GM19395 (cell line): ENCODE measurements around the gene CDADC1.

Source experiments
- ATAC-seq: cut with Tn5 transposase; IDR thresholded peaks from one replicate; pipeline ENCODE4 v1.9.1; 2021; ENCODE audit warnings: mild to moderate bottlenecking, moderate library complexity; ENCODE audit not compliant: unreplicated experiment

The CDADC1 gene

DNA sequence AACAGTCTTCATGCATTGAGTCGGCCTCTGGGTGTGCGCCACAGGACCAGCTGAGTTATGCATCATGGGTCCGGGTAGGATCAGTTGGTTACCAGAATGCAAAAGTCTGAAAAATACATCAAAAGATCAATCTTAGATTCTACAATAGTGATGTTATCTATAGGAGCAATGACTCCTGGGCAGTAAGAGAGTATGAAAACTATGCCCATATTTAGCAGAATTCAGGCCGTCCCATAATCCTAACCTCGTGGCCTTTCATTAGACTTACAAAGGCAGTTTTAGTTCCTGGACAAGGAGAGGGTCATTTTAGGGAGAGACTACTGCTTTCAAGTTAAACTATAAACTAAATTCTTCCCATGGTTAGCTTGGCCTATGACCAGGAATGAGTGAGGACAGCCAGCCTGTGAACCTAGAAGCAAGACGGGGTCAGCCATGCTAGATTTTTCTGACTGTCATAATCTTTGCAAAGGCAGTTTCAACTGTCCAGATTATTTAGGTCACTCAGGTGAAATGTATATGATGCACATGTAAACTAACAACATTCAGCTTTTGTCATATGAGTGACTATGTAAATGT lies 11.8 kb upstream of the CDADC1 start:
- ATAC-seq = no peak

DNA sequence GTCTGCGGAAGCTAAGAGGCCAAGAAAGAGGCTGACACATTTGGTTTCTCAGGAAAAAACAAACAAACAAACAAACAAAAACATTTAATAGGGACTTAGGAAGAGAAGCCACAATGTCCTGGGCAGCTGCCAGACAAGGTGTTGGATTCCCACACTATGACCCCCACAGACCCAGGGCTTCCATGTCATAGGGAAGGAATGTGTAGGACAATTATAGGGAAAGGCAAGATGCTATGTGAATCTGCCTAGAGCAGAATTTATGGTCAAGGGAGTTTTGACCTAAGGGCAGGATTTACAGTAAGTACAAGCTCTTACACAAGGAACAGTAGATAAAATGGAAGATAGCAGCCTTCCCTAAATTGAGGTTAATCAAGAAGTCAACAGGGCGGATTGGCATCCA lies 9.1 kb upstream of the CDADC1 start:
- no peak for ATAC-seq

DNA sequence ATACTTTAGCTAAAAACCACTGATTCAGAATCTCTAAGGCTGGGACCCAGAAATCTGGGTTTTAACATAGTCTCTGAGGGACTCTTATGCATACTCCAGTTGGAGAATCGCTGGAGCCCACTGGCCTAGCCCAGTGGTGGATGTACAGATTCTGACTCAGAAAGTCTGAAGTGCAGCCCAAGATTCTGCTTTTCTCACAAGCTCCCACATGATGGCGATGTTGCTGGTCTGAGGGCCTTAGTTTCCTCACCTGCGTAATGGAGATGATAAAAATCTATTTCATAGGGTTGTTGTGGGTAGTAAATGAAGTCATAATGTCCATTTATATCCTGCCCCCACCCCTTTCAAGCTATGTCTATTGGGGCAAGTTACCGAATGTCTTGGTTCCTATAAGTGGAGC lies 7.7 kb upstream of the CDADC1 start:
- peak; percentile 60 for ATAC-seq

DNA sequence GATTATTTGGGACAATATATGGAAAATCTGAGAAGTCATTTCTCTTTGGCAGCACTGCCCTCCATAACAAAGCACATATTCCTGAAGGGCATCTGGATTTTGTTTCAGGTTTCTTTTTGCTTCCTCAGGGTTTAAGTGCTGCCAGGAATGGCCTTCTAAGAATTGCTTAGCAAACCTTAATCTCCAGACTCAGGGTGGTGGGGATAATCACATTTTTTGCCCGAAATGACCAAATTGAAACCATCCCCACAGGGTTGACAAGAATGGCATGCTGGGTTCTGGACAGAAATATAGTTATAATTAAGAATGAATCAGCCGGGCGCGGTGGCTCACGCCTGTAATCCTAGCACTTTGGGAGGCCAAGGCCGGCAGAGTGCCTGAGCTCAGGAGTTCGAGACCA lies 6.4 kb upstream of the CDADC1 start:
- ATAC-seq = no peak

DNA sequence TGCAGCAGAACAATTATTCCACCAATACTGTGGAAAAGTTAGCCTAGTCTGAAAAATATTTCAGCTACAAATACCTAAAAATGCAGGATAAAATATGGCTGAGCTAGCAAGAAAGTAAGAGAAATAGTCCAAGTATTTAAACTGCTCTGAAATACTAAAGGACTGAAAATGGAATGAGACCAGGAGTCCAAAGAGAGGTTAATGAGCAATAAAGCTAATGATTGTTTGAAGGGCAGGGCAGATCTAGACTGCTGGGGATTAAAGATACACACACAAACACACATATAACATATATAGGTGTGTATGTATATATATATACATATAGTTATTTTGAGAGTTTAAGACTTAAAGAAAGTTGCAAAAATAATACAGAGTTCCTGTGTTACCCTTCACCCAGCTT lies 2.6 kb upstream of the CDADC1 start:
- ATAC-seq = no peak

DNA sequence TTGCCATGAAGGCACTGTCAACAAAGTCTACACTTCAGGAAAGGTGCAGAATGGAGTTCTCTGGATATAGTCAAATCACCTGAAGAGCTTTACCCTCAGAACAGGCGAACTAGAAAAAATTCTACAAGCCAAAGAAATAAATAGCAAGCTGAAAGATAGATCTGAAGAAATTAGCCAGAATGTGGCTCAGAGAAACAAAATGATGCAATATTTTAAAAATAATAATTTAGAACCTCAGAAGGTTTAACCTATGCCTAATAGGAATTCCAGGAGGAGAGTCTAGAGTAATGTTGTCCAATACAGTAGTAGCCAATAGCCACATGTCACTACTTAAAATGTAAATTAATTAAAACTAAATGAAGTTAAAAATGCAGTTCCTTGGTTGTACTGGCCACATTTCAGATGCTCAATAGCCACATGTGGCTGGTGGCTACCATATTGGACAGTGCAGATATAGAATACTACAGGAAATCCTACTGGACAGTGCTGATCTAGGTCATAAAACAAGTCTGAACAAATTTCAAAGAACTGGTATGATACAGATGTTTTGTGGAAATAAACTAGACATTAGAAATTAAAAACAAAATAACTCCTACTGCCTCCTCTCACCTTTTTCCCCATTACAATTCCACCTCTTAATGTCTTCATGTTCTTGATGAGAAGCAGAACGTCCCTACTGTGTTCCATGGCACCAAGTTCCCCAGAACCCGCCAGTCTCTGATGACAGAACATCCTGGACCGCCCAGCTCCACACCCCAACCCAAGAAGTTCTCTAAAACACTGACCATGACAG lies 679 bp upstream of the CDADC1 start:
- ATAC-seq = peak; percentile 53

DNA sequence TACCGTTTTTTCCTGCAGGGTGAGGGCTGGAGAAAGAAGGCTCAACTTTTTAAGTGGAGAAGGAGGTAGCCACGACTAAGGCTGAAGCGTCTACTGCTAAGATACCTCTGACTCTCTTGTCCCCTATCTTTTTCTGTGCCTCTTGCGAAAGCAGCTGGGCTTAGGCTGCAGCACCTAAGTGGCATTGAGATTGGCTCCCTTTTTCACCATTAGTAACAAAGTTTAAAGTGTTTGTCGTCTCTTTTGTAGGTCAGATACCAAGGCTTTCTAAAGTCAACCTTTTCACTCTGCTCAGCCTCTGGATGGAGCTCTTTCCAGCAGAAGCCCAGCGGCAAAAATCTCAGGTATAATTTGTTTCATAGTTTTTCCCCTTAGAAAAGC lies 887 bp downstream of the CDADC1 start:
- ATAC-seq = peak; percentile 7

DNA sequence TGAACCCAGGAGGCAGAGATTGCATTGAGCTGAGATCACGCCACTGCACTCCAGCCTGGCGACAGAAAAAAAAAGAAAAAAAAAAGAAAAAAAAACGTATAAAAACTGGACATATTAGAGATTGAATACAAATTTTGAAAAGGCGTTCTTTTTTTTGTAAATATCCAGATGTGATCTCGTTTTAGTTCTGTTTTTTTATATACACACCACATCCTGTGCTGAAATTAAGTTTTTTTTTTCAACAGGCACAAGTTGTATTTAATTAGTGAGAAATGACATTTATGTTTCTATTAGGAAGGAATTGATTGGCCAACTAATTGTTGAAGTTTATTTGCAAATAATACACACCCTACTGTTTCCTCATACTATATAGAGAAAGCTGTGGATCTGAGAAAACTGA lies 3.6 kb downstream of the CDADC1 start:
- ATAC-seq = no peak

DNA sequence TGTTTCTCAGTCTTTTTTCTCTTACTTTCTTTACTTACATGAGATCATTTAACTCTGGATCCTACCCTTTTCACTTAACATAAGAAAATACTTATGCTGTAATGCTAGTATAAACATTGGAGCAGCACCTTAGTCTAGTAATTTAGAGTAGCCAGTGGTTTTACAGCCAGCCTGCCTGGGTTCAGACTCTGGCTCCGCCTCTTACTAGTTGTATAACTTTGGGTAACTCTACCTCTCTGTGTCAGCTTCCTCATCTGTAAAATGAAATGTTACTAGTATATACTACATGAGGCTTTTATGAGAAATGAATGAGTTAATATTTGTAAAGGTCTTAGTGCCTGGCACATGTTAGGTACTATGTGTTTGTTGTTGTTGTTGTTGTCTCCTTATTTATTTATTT lies 5.6 kb downstream of the CDADC1 start:
- no peak for ATAC-seq

DNA sequence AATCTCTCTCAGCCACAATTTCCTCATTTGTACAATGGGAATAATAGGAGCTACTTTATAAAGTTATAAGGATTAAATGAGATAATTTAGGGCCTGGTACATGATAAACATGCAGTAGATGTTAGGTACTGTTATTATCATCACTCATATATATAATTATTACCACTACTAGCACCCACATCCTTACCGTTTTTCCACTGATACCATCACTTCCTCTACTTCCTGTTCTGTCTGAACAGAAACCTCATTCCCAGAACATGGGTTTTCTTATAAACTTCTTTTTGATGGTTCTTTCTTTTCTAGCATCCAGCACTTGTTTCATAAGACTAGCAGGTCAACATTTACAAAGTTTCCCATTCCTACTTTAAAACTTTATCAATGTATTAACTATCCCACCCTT lies 6.3 kb downstream of the CDADC1 start:
- no peak for ATAC-seq

DNA sequence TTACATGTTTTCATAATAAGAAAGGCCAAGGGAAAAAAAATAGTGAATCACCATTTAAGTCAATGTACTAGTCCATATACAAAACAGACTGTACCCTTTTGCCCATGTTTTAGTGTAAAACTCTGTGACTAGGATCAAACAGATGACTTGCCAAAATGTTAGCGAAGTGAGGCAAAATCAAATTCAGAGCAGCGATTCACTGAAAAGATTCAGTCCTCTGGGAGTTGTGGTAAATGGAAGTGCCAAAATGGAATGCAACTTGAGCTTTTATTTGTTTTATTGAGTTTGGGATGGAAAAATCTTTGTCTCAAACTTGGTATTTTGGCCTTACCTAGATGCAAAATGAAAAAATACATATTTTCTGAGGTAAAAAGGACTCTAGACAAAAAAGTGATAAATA lies 9.1 kb downstream of the CDADC1 start:
- ATAC-seq = no peak

DNA sequence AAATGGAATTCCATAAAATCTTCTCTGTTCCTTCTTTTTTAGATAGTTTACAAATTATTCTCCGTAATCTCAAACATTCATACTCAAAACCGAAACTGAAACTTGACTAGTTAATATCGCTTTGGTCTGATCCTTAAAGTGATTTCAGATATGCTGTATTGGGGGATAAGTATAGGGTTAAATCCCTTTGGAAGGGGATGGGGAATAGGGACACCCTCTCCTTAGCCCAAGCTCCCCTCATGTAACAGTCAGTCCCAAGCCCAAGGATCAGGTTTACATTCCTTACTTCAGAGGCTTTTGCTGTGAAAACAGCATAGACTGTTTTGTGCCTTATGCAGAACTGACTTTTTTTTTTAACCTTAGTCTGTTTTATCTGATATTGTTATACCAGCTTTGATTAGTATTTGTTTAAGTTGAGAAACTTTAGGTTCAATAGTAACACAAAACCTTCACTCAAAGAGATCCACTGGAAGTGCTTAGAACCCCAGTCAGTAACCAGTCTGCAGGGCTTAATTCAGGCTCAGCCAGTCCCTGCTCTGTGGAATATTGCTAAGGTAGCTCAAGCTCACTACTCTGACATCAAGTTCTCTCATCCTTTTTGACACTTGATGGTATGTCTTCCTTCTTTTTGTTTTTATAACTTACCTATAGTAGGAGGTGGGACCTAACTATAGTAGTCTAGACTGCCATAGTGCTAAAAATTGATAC lies 10.5 kb downstream of the CDADC1 start:
- ATAC-seq = no peak

DNA sequence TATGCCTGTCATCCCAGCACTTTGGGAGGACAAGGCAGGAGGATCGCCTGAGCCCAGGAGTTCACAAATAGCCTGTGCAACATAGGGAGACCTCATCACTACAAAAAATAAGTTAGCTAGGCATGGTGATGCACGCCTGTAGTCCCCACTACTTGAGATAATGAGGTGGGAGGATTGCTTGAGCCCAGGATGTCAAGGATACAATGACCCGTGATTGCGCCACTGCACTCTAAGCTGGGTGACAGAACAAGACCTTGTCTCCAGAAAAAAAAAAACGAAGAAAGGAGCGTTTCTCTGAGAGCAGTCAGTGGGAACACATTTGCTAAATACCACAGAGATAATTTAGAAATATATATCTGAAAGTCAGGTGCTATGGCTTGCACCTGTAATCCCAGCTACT lies 11.9 kb downstream of the CDADC1 start:
- no peak for ATAC-seq

DNA sequence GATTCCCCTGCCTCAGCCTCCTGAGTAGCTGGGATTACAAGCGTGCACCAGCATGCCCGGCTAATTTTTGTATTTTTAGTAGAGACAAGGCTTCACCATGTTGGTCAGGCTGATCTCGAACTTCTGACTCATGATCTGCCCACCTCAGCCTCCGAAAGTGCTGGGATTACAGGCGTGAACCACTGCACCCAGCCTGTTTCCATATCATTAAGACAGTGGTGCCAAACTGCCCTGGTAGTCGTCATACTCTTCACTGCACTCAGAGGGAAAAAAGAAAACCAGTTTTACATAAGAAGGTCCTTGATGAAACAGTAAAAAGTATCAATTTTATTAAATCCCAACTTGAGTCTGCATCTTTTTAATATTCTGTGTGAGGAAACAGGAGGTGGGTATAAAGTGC lies 14.9 kb downstream of the CDADC1 start:
- ATAC-seq = no peak

DNA sequence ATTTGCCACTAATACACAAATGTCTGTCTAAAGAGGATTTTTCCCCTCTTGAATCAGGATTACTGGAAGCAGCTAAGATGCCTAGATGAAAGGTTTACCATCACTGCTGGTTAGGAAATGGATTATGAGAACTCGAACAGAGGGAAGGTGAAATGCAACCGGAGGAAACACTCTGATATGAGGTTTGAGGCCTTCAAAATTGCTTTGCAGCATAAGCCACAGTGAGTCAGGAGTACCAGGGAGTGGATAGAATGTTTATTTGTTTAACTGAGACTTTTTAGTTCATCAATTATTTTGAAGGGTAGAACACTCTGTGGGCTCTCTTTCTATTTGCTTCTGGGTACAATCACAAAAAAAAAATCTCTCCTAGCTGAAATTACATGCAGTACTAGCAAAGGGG lies 18.1 kb downstream of the CDADC1 start:
- ATAC-seq = no peak

DNA sequence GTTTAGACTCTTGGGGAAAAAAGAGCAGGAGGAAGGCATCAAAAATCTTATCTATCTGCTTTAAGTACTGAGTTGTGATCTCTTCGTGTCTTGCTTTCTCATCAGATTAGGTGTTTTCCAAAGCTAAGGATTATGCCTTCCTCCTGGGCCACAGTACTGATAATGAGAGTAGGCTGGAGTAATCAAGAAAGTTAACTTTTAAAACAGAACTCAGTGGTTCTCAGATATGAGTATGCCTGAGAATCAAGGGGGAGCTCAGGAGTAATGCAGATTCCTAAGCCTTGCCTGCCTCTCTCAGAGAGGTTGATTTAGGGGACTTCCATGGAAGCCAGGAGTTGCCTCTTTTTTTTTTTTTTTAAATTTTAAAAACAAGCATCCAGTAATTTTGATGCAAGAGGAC lies 23.5 kb downstream of the CDADC1 start:
- no peak for ATAC-seq

DNA sequence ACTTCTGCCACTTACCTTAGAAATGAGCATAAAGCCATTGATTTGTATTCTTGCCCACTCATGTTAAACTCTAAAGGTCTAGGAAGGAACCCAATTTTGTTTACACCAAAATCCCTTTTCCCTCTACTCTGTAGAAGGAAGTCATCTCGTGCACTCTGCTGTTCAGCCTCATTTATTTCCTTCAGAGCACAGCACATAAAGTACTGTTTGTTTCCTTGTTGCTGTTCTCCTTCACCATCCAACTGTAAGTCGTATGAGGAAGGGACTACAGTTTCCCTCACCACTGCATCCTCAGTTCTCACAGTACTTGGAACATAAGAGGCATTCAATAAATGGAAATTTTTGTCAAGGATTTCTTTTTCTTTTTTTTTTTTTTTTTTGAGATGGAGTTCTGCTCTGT lies 24.6 kb downstream of the CDADC1 start:
- no peak for ATAC-seq

DNA sequence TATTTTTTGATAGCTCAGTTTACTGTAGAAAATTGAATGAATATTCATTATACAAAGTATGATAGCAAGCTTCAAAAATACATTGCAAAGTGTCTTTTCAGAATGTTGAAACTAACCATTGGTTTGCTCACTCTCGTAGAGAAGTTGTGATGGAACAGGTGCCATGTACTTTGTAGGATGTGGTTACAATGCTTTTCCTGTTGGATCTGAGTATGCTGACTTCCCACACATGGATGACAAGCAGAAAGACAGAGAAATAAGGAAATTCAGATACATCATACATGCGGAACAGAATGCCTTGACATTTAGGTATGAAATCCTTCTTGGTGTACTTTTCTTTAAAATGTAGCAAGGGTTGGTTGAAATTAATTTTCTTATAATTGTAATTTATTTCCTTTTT lies 30.5 kb downstream of the CDADC1 start:
- no peak for ATAC-seq

DNA sequence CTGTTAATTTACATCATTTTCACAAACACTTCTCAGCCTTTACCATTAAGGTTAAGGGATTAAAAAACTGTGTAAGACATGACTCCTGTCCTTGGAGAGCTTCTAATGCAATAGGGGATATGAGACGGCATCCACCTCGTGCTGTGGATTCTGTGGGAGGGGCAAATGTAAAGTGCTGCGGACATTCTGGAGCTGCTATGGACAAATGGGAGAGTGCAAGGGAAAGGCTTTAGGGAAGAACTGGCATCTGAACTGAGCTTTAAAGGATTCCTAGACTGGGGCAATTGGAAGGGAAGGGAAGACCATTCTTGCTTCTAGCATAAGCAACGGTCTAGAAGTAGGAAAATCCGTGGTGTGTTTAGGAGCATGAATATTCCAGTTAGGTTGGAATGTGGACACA lies 31.4 kb downstream of the CDADC1 start:
- ATAC-seq = no peak

DNA sequence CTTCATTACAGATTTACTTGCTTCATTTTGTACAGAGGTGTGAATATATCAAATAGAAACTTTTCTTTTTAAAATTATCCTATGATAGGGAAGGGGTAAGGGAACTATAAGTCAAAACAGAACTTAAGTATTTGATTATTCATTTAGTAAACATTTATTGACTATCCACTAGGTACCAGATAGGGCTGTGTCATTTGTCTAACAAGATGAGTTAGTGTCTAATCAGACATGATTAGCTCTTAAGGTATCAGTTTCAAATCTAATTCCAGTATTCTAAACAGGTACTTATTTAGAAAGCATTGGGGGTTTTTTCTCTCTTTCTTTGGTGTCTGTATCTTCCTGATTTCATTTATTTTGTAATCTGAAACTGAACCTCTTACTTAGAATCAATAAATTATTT lies 32.2 kb downstream of the CDADC1 start:
- ATAC-seq = no peak

DNA sequence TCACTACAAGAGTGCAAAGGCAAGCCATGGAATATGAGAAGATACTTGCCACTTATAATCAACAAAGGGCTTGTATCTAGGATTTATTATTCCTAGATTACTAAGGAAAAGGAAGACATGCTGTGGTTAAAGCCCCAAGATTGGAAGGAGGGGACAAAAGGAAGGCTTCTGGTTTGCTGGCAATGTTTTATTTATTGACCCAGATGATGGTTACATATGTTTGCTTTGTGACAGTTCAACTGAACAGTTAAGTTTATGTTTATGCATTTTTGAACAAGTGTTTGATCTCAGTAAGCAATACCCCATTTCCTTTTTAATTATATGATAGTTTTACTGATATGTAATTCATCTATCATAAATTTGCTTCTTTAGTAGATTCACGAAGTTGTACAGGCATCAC lies 40.3 kb downstream of the CDADC1 start:
- ATAC-seq = no peak

DNA sequence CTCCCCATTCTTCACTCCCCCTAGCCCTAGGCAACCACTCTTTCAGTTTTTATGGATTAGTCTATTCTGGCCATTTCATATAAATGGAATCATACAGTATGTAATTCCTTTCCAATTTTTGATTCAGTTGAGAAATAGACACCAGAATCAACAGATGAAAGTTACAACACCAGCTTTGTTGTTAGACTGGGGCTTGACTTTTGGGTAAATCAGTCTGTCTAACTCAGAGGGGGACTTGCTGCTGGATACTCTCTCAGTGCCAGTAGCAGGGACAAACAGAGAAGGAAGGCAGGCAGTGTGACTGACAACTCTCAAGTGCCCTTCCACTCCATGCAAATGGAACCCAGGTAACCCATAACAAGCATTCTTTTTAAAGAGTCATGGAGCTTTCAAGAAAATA lies 40.7 kb downstream of the CDADC1 start:
- ATAC-seq = no peak
